NCI-H1930 (cell line): ENCODE results near the gene GLS.

Experiments used
- DNase-seq, 2 experiments: peaks; one replicate each; lab custom pipeline; 2025; lab: John Stamatoyannopoulos, UW

GLS gene

GRCh38 chr2:190996338-190996946 is 115.8 kb downstream of the GLS start:
- peak; percentile 9 to 10 for DNase-seq

- DNase-seq = no peak
Measured at GRCh38 chr2:190996947-190997346, 116.3 kb downstream of the GLS start.

DNA sequence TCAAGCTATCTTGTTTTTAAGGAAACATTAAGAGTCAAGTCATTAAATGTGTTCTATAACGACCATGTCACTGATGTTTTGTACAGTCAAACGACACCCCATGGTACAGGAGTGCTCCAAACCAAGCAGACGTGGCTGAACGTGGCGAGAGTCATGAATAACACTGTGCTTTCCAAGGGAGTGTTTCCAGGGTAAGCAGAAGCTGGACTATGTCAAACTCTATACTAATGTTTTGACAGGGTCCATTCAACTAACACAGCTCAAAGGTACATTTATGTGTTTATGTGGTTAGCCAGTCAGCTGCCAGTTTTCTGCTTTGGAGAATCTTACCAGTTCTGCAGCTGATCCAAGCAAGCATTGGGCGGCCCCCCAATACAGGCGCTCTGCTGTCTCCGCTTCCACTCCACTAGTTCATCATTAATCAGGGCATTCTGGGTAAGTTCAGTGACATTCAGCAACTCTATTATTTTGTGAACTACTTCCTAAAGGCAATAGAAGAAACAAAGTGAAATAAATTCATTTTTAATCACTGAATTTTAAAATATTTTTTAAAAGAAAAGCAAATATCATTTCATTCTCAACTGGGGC is 117.0 kb downstream of the GLS start:
- no peak for DNase-seq

- no peak for DNase-seq
Measured at GRCh38 chr2:190999058-190999457, 118.4 kb downstream of the GLS start.

DNA sequence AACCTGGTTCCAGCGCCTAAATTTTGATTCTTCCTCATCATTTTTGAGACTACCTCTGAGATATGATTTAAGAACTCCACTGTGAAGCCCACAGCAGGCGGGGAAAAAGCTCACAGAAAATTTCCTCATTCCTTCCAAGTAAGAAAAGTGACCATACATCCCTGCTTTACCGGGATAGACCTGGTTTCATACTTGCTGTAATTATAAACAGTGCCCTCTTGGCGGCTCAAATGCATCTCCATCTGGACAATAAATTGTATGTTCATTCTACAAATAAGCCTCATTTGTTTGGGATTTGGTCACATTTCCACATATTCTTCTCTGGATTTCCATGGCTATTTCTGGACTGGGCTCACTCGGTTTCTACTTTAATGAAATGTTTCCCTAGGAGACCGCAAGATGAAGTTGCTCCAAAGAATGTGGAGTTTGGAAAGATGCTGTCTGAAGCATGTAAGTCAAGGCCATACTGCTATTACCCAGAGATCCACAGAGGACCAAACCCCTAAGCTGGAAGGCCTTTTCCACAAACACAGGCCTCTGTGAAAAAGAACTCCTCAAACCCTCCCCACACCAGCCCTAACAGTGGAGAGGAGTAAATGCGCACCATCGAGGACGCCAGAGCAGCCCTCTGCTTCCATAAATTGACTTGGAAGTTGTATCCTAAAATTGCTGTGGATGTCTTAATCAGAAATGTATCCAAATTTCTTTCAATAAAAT is 119.5 kb downstream of the GLS start:
- no peak for DNase-seq

DNA sequence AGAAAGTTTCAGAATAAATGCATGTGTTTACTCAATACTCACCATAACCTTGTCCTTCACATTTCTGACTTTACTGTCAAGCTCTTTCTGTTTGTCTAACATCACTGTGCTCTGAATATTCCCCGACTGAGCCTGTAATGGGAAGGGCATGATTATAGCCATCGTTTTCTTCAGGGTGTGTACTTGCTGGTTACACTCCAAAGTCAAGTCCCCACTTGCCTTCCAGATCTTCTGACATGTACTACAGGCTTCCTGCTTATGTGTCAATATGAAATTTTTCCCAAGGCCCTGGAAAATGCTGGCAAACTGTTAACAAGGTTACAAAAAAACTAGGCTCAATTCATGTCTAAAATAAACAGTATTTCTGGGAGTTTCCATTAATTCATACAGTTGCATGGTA is 120.4 kb downstream of the GLS start:
- DNase-seq = no peak

GRCh38 chr2:191001624-191002023 is 121.0 kb downstream of the GLS start:
- DNase-seq = no peak

GRCh38 chr2:191003405-191004309 is 123.0 kb downstream of the GLS start:
- no peak for DNase-seq

- no peak for DNase-seq
Measured at GRCh38 chr2:191006297-191006696, 125.7 kb downstream of the GLS start.

GRCh38 chr2:191006997-191007783 is 126.6 kb downstream of the GLS start:
- DNase-seq = no peak

DNA sequence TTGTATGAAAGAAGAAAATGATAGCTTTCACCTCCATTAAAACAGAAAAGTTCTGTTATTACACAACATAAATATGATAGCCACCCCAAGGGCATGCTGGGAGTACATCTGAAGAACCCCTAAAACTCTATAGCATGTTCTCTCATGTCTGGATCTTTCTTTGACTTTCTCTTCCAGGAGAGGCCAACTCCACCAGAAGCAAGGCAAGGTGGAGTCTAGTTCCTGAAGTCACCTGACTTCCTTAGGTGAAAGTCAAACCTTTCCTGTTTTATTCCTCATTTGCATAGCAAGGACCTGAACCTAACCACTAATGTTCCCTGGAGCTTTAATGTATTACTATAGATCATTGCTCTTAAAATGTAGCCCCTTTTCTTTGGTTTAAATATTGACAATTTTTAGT is 127.7 kb downstream of the GLS start:
- DNase-seq = no peak

DNA sequence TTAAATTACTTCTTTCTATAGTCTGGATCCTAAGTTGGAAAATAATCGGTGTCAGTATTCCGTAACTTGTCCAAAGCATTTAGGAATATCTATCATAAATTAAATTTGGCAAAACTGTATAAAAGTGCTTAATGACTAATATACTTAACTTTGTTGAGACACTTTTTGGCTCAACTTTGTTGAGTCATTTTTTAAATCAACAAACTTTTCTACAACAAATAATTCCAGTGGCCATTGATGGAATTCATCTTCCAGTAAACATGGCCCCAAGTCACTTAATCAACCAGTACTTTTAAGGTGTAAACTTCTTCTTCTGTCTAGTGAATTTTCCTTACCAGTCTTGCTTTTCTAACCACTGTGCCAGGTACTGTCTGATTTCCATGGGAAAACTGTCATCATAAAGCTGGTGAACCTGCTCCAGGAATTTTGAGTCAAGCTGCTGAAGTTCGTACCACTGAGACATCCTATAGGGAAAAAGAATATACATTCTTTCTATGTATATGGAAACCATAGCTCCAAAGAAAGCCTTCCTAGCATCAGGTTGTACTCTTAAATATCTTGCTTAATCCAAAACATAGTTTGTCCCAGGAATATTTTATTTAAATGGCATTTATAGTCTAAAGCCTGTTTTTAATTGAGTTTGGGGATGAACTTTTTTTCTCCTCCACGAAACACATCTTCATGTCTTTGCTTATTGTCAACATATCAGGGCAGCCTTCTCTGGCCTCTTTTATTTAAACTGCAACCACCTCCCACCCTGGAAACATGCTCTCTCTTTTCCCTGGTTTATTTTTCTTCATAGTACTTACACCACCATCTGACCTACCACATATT is 129.1 kb downstream of the GLS start:
- no peak for DNase-seq

DNA sequence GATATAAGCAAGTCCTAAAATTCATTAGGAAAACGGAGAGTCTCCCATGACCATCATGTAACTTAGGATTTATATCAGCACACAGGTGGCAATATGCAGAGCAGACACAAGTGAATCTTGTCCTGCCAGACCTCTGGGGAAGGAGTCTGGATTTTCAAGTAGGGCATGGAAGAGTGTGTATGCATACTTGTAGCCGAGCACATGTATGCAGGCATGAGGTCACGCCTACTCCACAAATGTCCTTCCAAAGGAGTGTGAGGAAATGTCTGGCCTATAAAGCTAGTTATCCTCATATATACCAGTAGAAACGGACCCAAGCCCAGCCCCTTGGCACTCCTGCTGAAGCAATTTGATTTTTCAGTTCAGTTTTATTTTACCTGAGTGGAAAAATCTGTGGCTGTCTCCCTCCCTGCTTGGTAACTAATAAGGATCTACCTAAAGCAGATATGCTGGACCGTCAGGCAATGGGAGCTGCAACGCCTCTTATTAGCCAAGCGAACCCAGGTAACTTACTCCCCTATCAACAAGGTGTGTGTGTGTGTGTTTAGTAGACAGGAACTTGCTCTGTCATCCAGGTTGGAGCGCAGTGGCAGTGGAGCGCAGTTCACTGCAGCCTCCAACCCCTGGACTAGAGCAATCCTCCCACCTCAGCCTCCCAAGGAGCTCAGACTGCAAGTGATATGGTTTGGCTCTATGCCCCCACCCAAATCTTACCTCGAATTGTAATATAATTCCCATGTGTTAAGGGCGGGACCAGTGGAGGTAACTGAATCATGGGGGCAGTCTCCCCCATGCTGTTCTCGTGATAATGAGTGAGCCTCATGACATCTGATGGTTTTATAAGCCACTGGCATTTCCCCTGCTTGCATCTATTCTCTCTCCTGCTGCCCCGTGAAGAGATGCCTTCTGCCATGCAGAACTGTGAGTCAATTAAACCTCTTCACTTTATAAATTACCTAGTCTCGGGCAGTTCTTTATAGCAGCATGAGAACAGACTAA is 130.6 kb downstream of the GLS start:
- DNase-seq = no peak

DNA sequence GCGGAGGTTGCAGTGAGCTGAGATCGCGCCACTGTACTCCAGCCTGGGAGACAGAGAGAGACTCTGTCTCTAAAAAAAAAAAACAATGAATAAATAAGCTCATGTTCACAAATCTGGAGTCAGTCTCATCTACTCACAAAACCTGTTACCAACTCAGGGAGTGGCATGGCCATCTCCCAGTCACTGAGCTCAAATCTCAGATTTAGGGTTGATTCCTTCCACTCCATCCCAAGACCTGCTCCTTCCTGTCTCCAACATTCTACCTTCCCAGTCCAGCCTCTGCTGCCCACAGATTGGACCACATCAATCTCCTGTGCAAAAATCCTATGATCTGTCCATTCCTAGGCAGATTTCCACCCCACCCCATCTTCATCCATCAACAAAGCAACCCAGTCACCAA is 131.7 kb downstream of the GLS start:
- DNase-seq = no peak

- DNase-seq = no peak
Measured at GRCh38 chr2:191012845-191013681, 132.4 kb downstream of the GLS start.

- DNase-seq = peak in 1 of 2 experiments; percentile 10
Measured at GRCh38 chr2:191013682-191013931, 133.0 kb downstream of the GLS start.

DNA sequence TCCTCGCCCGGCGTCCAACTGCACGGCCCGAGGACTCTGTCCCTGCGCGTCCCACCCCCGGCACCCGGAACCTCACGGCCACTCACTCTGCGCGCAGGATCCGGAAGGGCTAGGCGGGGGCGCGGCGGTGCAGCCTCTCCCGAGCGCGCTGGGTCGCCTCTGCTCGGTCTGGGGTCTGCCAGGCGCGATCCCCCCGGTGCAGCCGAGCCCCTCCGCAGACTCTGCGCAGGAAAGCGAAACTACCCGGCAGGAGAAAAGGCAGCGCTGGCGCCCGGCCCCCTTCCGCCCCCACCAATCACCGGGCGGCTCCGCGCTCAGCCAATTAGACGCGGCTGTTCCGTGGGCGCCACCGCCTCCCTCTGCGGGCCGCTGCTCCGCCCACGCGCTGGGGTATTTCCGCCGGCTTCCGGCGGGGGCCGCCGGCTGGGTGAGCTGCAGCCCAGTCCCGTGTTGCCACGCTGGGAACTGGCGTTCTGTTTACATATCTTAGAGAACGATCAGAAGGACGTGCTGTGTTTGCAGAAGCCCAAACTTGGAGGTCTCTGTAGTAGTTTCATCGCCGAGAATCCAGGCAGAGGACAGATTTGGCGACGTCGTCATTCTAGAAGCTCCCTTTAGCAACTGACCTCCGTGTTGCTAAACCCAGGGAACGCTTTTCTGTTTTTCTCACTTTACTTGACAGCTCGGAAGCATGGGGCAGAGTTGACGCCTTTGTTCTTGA is 133.5 kb downstream of the GLS start, which contains the start of gene STAT1:
Gene STAT1, minus strand, starts transcription at position 240 of the 721 bp plus-strand sequence. CDS start 4,168 bp downstream, outside the sequence.
- DNase-seq = peak; percentile 61 to 92

- DNase-seq = no peak
Measured at GRCh38 chr2:191014653-191015020, 134.0 kb downstream of the GLS start.
